HepG2 (cell line): ENCODE results near the gene SH2D7. TPM values are rescaled to one million over a fixed set of nuclear protein-coding genes. Genes with fewer than 3 reads are reported as not detected.
A peak's percentile ranks its signal among the peaks of the same experiment; 100 is the strongest.

Experiments
- ATAC-seq: fragments of 200-7000 bp; cut with Tn5 transposase; 3 replicates; pipeline ENCODE4 v1.9.1; 2020; ENCODE audit warnings: mild to moderate bottlenecking, moderate library complexity
- BruUV-seq: library from RNA; stranded (reverse); fragments of 400-500 nt; replicated peaks from 2 replicates; lab custom pipeline; 2021; lab: Mats Ljungman, UMichigan
- CTCF ChIA-PET: fragments of 300-600 bp; formaldehyde crosslinking; extraction: SDS; loops from one replicate; lab custom pipeline; 2021; ENCODE audit warnings: low total read pairs, inconsistent platforms, low intra/inter-chr PET ratio; lab: Yijun Ruan, JAX
- POLR2A ChIA-PET: fragments of 350-600 bp; sonication (Branson Sonifier 250); formaldehyde crosslinking; loops from one replicate; lab custom pipeline; 2020; ENCODE audit warnings: antibody characterized with exemption, inconsistent platforms; lab: Yijun Ruan, JAX
- DNase-seq: peaks from one replicate; pipeline ENCODE4 v3.0.0-alpha.2; 2015; ENCODE audit warnings: low spot score
- FAIRE-seq: peaks from 3 replicates; lab custom pipeline; 2011; peaks lifted over from hg19 to GRCh38; lab: Jason Lieb, UNC
- H2AFZ ChIP-seq: one replicate; pipeline ENCODE4 v1.6.1; 2011; ENCODE audit warnings: low read length, inconsistent platforms
- H3K27ac ChIP-seq: fragments of 300-600 bp; 3 replicates; pipeline ENCODE4 v1.8.0; 2011; ENCODE audit warnings: mixed run types, mild to moderate bottlenecking, mixed read lengths, low read length, inconsistent platforms; ENCODE audit not compliant: insufficient read depth; ENCODE audit errors: extremely low read length
- H3K27me3 ChIP-seq, 2 experiments: fragments of 200-600 bp in 1 of 2; 2 replicates in 1 of 2; 3 replicates in 1 of 2; pipeline versions ENCODE4 v1.6.0 to v1.8.0; 2011; ENCODE audit warnings: low read length in 2 of 2, mild to moderate bottlenecking in 2 of 2, moderate library complexity in 2 of 2, inconsistent platforms in 1 of 2; ENCODE audit not compliant: insufficient read depth in 2 of 2, control insufficient read depth in 1 of 2
- H3K36me3 ChIP-seq, 2 experiments: fragments of 200-600 bp in 1 of 2; replicated peaks in 1 of 2; 2 replicates in 1 of 2; 3 replicates in 1 of 2; pipeline versions ENCODE4 v1.5.1 to v1.8.0; 2011; ENCODE audit warnings: low read length in 2 of 2, inconsistent platforms in 1 of 2; ENCODE audit not compliant: insufficient read depth in 2 of 2, control insufficient read depth in 1 of 2
- H3K4me1 ChIP-seq: 2 replicates; pipeline ENCODE4 v1.5.1; 2012; ENCODE audit warnings: low read length, inconsistent platforms; ENCODE audit not compliant: insufficient read depth
- H3K4me2 ChIP-seq: 2 replicates; pipeline ENCODE4 v1.6.0; 2011; ENCODE audit warnings: low read depth, low read length, inconsistent platforms
- H3K4me3 ChIP-seq, 3 experiments: fragments of 200-600 bp in 1 of 3; sonication (generic), shearing (Covaris generic) in 1 of 3; replicated peaks in 1 of 3; 2 replicates each; pipeline ENCODE4 v1.5.1; 2011 to 2016; ENCODE audit warnings: low read length in 3 of 3, inconsistent platforms in 2 of 3, low read depth in 2 of 3, mild to moderate bottlenecking in 2 of 3, control low read depth in 1 of 3, mixed read lengths in 1 of 3; ENCODE audit not compliant: insufficient read depth in 1 of 3
- H3K79me2 ChIP-seq: one replicate; pipeline ENCODE4 v1.6.1; 2011; ENCODE audit warnings: low read length, inconsistent platforms; ENCODE audit not compliant: insufficient read depth
- H3K9ac ChIP-seq: 2 replicates; pipeline ENCODE4 v1.6.0; 2011; ENCODE audit warnings: mild to moderate bottlenecking, low read depth, low read length, inconsistent platforms; ENCODE audit not compliant: insufficient read depth
- H3K9me3 ChIP-seq: 2 replicates; pipeline ENCODE4 v1.5.1; 2012; ENCODE audit warnings: mild to moderate bottlenecking, low read length
- H4K20me1 ChIP-seq: 2 replicates; pipeline ENCODE4 v1.6.0; 2011; ENCODE audit warnings: inconsistent platforms, mild to moderate bottlenecking, low read length, moderate library complexity; ENCODE audit not compliant: insufficient read depth
- CEBPB ChIP-seq: IDR thresholded peaks from 2 replicates; pipeline ENCODE4 v1.6.1; 2011; ENCODE audit warnings: low read depth, low read length, improper control_type of control experiment, borderline replicate concordance
- EP300 ChIP-seq, 3 experiments: sonication (generic) in 1 of 3; formaldehyde crosslinking in 1 of 3; IDR thresholded peaks; 2 replicates each; pipeline versions ENCODE4 v1.5.1 to v1.6.1; 2011 to 2020; ENCODE audit warnings: low read depth in 2 of 3, low read length in 2 of 3, borderline replicate concordance in 1 of 3, improper control_type of control experiment in 1 of 3, mild to moderate bottlenecking in 1 of 3, missing genetic modification reagents in 1 of 3, moderate library complexity in 1 of 3
- ETV5 ChIP-seq: IDR thresholded peaks from 2 replicates; pipeline ENCODE4 v1.6.1; 2018; ENCODE audit warnings: missing biosample characterization, missing genetic modification reagents, inconsistent platforms, borderline replicate concordance
- PAWR ChIP-seq: sonication (generic); formaldehyde crosslinking; IDR thresholded peaks from 2 replicates; pipeline ENCODE4 v1.4.0; 2020; ENCODE audit warnings: missing genetic modification reagents, mild to moderate bottlenecking, borderline replicate concordance
- ZNF614 ChIP-seq: IDR thresholded peaks from 2 replicates; pipeline ENCODE4 v1.6.1; 2018; ENCODE audit warnings: missing biosample characterization, missing genetic modification reagents, inconsistent platforms, borderline replicate concordance
- WGBS: methylation state at CpG from one replicate; pipeline ENCODE4 v1.1.6; 2017; ENCODE audit warnings: low lambda C conversion rate; 5-methylcytosine and 5-hydroxymethylcytosine counted together
- in situ Hi-C: cut with HindIII; loops from 2 replicates; pipeline ENCODE4 v1.10.0; 2017; ENCODE audit warnings: low pct_unique_long_range_greater_than_20kb; ENCODE audit not compliant: extremely low pct_ligation_motif_present
- intact Hi-C: fragments of 100-400 bp; cut with micrococcal nuclease; formaldehyde crosslinking; loops from one replicate; pipeline ENCODE4 v1.10.0; 2022; ENCODE audit not compliant: unreplicated experiment
- polyA plus RNA-seq, 8 experiments: library from polyadenylated mRNA; depleted of rRNA in 3 of 8; stranded (reverse) in 7 of 8; unstranded in 1 of 8; fragments of >200 nt; fragmentation: Illumina TruSeq in 4 of 8; extraction: Trizol in 4 of 8; gene quantifications; 2 replicates each; pipeline versions ENCODE4 v1.2.1 to v1.2.3, GENCODE V29; 2011 to 2016; ENCODE audit warnings: low read depth in 4 of 8, missing spikeins in 1 of 8, mixed read lengths in 1 of 8; ENCODE audit not compliant: insufficient read depth in 1 of 8
- total RNA-seq, 5 experiments: library from RNA; depleted of rRNA; stranded (reverse); fragments of >200 nt; fragmentation: Illumina TruSeq; extraction: Trizol; gene quantifications; 2 replicates each; pipeline ENCODE4 v1.2.3, GENCODE V29; 2016; ENCODE audit warnings: low read depth in 1 of 5
- TF ChIP-seq, protein P1 (sequence below): sonication (generic); formaldehyde crosslinking; IDR thresholded peaks from 2 replicates; pipeline ENCODE4 v1.4.0; 2020; ENCODE audit warnings: missing genetic modification reagents
- TF ChIP-seq, protein P2 (sequence below): sonication (generic); formaldehyde crosslinking; IDR thresholded peaks from 2 replicates; pipeline ENCODE4 v1.5.1; 2020; ENCODE audit warnings: mild to moderate bottlenecking, missing genetic modification reagents, borderline replicate concordance

The SH2D7 gene
- total and polyA plus RNA-seq, 2 of the 13 experiments (the other 11 are each of a cell fraction or from before 2014, with no cell fraction given): not detected

DNA sequence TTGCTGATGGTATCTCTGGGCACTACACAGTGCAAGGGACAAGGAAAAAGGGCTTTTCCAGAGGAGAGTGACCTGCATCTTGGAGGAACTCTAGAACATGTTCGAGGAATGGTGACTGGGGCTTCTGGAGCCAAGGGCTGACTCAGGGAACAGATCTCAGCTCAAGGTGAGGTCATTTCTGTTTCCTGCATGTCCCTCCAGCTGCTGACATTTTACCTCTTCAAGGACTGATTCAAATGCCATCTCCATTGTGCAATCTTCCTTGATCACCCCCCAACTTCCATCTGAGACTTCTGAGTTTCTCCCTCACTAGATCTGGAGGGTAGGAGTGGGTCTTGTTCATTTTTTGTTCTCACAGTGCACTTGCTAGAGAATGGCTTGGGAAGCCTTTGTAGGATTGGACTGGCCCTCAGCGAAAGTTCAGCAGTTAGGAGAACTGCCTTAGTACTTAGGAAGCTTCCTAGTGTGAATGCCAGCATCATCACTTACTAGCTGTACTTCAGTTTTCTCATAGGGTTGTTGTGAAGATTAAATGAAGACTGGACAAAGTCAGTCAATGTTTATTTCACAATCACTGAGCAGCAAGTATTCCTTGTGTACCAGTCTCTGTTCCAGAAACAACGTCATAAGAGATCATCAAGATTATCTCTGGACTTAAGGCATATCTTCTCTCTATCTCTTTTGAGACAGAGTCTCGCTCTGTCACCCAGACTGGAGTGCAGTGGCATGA lies 54.2 kb downstream of the SH2D7 start:
- ATAC-seq (no peak), DNase-seq (no peak), FAIRE-seq (no peak)
- CTCF ChIA-PET: no interaction called here
- Histone ChIP-seq H3K9me3 (no peaks in the 10 kb centered on the region), H3K36me3 (no peaks in the 10 kb centered on the region), H3K9ac (no peak overlapping the region), H3K4me1 (peaks cover 37% of the 10 kb centered on the region), H4K20me1 (peaks cover 3% of the 10 kb centered on the region; the same call in 1 of the 2 replicates), H2AFZ (no peak overlapping the region), H3K4me3 (no peak overlapping the region), H3K27ac (no peak overlapping the region), H3K4me2 (no peak overlapping the region), H3K27me3 (no peaks in the 10 kb centered on the region), H3K79me2 (peaks cover 9% of the 10 kb centered on the region)
- TF ChIP-seq EP300 (IDR thresholded peaks at IDR 0.05; ENCODE audit: low read depth in 2 of 2, low read length in 2 of 2) (no peak), EP300 (CRISPR knock-in tag; IDR thresholded peaks at IDR 0.05; ENCODE audit: borderline replicate concordance) (no peak), CEBPB (peak; percentile 86)
- 86% methylated on average over 4 of the region's 4 CpGs for WGBS
- POLR2A ChIA-PET: no interaction called here
- in situ Hi-C loops: no loop called here
- BruUV-seq: no TSS peak
- intact Hi-C loops: no loop called here

DNA sequence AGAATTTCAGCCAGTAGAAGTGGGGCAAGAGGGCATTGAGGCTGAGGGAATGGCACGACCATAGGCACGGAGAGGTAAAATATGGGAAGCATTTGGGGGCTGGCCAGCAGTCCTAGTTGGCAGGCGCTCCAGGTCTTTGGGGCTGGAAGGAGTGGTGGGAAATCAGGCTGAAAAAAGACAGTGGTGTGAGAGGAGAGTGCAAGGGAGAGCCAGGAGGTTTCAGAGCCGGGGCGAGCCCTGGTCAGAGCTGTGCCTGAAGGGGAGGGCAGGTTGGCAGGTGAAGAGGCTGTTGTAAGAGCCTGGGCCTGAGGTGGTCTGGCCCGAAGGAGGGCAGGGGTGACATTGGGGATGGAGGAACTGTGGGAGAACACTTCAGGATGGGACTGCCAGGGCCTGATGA lies 55.2 kb downstream of the SH2D7 start:
- Histone ChIP-seq H3K9me3 (no peaks in the 10 kb centered on the region), H3K27ac (no peak overlapping the region), H4K20me1 (peaks cover 3% of the 10 kb centered on the region; the same call in 1 of the 2 replicates), H3K79me2 (peaks cover 9% of the 10 kb centered on the region), H3K9ac (no peak overlapping the region), H3K27me3 (no peaks in the 10 kb centered on the region), H2AFZ (no peak overlapping the region), H3K4me1 (peaks cover 27% of the 10 kb centered on the region), H3K36me3 (no peaks in the 10 kb centered on the region), H3K4me3 (no peak overlapping the region), H3K4me2 (peak overlapping the region; percentile 91; the same call in 1 of the 2 replicates)
- in situ Hi-C loops (no loop called here), intact Hi-C loops (no loop called here)
- no TSS peak for BruUV-seq
- ChIA-PET POLR2A (no interaction called here), CTCF (no interaction called here)
- ATAC-seq (no peak), DNase-seq (no peak), FAIRE-seq (no peak)
- WGBS: 84% methylated on average over 6 of the region's 6 CpGs
- TF ChIP-seq, protein P1, sequence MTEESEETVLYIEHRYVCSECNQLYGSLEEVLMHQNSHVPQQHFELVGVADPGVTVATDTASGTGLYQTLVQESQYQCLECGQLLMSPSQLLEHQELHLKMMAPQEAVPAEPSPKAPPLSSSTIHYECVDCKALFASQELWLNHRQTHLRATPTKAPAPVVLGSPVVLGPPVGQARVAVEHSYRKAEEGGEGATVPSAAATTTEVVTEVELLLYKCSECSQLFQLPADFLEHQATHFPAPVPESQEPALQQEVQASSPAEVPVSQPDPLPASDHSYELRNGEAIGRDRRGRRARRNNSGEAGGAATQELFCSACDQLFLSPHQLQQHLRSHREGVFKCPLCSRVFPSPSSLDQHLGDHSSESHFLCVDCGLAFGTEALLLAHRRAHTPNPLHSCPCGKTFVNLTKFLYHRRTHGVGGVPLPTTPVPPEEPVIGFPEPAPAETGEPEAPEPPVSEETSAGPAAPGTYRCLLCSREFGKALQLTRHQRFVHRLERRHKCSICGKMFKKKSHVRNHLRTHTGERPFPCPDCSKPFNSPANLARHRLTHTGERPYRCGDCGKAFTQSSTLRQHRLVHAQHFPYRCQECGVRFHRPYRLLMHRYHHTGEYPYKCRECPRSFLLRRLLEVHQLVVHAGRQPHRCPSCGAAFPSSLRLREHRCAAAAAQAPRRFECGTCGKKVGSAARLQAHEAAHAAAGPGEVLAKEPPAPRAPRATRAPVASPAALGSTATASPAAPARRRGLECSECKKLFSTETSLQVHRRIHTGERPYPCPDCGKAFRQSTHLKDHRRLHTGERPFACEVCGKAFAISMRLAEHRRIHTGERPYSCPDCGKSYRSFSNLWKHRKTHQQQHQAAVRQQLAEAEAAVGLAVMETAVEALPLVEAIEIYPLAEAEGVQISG: no peak
- TF ChIP-seq ETV5: no peak
- no peak for TF ChIP-seq PAWR (CRISPR knock-in tag)
- no peak for TF ChIP-seq ZNF614 (CRISPR knock-in tag)
- TF ChIP-seq, protein P2, sequence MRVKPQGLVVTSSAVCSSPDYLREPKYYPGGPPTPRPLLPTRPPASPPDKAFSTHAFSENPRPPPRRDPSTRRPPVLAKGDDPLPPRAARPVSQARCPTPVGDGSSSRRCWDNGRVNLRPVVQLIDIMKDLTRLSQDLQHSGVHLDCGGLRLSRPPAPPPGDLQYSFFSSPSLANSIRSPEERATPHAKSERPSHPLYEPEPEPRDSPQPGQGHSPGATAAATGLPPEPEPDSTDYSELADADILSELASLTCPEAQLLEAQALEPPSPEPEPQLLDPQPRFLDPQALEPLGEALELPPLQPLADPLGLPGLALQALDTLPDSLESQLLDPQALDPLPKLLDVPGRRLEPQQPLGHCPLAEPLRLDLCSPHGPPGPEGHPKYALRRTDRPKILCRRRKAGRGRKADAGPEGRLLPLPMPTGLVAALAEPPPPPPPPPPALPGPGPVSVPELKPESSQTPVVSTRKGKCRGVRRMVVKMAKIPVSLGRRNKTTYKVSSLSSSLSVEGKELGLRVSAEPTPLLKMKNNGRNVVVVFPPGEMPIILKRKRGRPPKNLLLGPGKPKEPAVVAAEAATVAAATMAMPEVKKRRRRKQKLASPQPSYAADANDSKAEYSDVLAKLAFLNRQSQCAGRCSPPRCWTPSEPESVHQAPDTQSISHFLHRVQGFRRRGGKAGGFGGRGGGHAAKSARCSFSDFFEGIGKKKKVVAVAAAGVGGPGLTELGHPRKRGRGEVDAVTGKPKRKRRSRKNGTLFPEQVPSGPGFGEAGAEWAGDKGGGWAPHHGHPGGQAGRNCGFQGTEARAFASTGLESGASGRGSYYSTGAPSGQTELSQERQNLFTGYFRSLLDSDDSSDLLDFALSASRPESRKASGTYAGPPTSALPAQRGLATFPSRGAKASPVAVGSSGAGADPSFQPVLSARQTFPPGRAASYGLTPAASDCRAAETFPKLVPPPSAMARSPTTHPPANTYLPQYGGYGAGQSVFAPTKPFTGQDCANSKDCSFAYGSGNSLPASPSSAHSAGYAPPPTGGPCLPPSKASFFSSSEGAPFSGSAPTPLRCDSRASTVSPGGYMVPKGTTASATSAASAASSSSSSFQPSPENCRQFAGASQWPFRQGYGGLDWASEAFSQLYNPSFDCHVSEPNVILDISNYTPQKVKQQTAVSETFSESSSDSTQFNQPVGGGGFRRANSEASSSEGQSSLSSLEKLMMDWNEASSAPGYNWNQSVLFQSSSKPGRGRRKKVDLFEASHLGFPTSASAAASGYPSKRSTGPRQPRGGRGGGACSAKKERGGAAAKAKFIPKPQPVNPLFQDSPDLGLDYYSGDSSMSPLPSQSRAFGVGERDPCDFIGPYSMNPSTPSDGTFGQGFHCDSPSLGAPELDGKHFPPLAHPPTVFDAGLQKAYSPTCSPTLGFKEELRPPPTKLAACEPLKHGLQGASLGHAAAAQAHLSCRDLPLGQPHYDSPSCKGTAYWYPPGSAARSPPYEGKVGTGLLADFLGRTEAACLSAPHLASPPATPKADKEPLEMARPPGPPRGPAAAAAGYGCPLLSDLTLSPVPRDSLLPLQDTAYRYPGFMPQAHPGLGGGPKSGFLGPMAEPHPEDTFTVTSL (CRISPR knock-in tag): no peak
